OCI-LY3 (cell line): ENCODE data around the gene C7orf57.
"Not testable (repeated sequence)": the region's sequence is repeated elsewhere in the genome, so short reads cannot be mapped to it uniquely, and the experiment has no call there.

Source experiments
- CTCF ChIP-seq: fragments of 200-600, 300-600 bp; sonication (generic); IDR thresholded peaks from 2 replicates; pipeline ENCODE4 v1.5.1; 2014; ENCODE audit warnings: antibody characterized with exemption, low read length, low read depth
- EZH2phosphoT487 ChIP-seq: fragments of 200-600 bp; shearing (Covaris generic); IDR thresholded peaks from 2 replicates; pipeline ENCODE4 v1.6.1; 2018; ENCODE audit warnings: antibody characterized with exemption, mixed run types, low read depth

GRCh38 chr7:47989607-47990400, 45.5 kb upstream of the C7orf57 start:
- not testable (repeated sequence) for TF ChIP-seq CTCF, EZH2phosphoT487
